ENCODE measurements around the gene PNMA6E.

Gene PNMA6E

DNA sequence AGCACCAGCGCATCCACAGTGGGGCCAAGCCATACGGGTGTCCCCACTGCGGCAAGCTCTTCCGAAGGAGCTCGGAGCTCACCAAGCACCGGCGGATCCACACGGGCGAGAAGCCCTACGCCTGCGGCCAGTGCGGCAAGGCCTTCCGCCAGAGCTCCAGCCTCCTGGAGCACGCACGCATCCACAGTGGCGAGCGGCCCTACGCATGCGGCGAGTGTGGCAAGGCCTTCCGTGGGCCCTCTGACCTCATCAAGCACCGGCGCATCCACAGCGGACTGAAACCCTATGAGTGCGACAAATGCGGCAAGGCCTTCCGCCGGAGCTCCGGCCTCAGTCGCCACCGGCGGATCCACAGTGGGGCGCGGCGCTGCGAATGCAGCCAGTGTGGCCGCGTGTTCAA is 53.6 kb downstream of the PNMA6E start:
- no peak for DNase-seq

All from NCI-H82 (cell line).